Jurkat, Clone E6-1 (cell line): ENCODE data around the gene SENP6.
"Not testable (repeated sequence)": the region's sequence is repeated elsewhere in the genome, so short reads cannot be mapped to it uniquely, and the experiment has no call there.

ENCODE experiments used
- DNase-seq: peaks from one replicate; pipeline ENCODE4 v3.0.0-alpha.2; 2011; ENCODE audit warnings: low read depth, low spot score
- H3K4me3 ChIP-seq: 2 replicates; pipeline ENCODE4 v1.5.1; 2011; ENCODE audit warnings: mild to moderate bottlenecking, low read length, control low read depth, moderate library complexity

The SENP6 gene

DNA sequence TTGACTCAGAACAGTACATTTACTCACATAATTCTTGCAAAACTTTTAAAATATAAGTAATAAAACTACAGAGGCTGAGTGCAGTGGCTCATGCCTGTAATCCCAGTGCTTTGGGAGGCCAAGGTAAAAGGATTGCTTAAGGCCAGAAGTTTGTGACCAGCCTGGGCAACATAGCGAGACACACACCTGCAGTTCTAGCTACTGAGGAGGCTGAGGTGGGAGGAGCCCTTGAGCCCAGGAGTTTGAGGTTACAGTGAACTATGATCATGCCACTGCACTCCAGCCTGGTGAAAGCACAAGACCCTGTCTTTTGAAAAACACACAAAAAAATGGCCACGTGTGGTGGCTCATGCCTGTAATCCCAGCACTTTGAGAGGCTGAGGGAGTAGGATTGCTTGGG lies 125.5 kb downstream of the SENP6 start:
- H3K4me3 ChIP-seq: no peak overlapping the region
- no peak for DNase-seq

DNA sequence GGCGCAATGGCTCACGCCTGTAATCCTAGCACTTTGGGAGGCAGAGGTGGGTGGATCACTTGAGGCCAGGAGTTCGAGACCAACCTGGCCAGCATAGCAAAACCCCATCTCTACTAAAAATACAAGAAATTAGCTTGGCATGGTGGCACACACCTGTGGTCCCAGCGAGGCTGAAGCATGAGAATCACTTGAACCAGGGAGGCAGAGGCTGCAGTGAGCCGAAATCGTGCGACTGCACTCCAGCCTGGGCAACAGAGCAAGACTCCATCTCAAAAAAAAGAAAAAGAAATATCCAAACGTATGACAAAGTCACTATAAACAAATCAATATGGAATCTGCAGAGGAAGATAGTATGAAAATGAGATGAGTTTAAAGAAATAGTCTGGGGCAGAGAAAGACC lies 129.3 kb downstream of the SENP6 start:
- DNase-seq, H3K4me3 ChIP-seq: not testable (repeated sequence)

DNA sequence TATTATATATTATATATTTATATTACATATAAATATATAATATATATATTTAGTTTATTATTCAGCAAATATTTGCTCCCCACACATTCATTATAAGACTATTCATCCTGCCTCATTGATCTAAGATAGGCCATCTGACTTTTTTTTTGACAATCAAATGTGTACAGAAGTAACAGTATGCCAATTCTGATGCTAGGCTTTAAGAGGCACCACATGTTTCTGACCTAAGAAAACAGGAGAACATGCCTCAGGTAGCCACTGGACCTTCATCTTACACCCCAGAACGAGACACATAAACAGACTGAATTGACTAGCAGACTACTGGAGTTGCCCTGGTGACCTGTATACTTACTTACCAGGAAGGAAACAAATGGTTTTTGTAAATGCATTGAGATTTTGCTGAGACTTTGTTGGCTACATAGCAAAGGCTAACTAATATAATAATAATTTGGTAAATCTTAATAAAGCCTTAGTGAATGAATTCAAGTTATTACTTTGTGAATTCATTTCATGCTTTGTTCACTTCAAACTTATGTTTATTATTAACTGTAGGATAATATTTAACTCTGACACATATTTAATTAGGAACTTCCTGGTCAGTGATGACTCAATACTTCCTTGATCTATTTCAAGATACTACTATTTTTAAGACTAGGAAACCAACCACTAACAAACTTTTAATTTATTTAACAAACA lies 134.0 kb downstream of the SENP6 start:
- DNase-seq: no peak

DNA sequence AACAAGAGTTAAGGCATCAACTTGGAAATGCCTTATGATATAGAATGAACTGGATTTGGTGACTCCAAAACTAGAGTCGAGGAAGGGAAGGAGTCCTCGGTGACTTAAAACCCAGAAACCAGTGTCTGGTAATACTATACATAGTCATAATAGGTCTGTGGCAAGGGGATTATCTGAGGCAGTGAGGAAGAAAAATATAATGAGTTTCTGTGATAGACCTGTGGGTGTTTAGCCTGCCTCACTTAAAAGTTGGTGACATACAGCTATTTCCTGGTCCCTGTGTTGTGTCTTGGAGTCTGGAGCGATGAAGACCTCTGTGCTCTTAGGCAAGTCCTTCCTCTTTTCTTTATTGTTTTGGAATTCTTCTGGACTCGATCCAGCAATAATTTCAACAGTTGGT lies 142.3 kb downstream of the SENP6 start:
- no peak for DNase-seq
- H3K4me3 ChIP-seq: no peak overlapping the region

More for the DNA sequence above, 134.0 kb downstream of the SENP6 start:
- no peak overlapping the region for H3K4me3 ChIP-seq

DNA sequence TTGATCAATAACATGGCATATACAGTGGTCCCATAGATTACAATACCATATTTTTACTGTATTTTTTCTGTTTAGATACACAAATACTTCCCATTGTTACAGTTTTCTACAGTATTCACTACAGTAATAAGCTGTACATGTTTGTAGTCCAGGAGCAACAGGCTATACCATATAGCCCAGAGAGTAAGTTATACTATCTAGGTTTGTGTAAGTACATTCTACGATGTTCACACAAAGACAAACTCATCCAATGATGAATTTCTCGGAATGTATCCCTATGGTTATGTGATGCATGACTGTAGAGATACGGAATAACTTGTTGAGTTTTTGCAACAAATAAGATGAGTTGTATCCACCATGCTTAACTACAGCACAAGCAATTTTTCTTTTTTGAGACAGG lies 143.7 kb downstream of the SENP6 start:
- no peak for DNase-seq
- H3K4me3 ChIP-seq: no peak overlapping the region

DNA sequence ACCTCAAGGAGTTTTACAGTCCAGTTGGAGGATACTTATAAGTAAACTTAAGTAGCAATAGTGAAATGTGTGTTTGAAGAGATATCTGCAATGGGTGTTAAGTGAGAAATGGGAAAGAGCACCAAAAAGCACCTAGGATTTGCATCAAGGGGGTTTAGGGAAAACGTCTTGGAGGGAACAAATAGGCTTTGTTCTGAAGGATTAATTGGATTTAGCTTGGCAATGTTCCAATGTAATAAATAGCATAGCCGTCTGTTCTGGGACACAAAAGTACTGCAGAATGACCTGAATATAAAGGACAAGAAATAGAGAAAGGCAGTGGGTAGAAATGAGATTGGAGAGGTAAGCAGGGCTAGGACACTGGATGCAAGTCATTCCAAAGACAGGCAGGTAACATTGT lies 144.5 kb downstream of the SENP6 start:
- DNase-seq: no peak
- no peak overlapping the region for H3K4me3 ChIP-seq

DNA sequence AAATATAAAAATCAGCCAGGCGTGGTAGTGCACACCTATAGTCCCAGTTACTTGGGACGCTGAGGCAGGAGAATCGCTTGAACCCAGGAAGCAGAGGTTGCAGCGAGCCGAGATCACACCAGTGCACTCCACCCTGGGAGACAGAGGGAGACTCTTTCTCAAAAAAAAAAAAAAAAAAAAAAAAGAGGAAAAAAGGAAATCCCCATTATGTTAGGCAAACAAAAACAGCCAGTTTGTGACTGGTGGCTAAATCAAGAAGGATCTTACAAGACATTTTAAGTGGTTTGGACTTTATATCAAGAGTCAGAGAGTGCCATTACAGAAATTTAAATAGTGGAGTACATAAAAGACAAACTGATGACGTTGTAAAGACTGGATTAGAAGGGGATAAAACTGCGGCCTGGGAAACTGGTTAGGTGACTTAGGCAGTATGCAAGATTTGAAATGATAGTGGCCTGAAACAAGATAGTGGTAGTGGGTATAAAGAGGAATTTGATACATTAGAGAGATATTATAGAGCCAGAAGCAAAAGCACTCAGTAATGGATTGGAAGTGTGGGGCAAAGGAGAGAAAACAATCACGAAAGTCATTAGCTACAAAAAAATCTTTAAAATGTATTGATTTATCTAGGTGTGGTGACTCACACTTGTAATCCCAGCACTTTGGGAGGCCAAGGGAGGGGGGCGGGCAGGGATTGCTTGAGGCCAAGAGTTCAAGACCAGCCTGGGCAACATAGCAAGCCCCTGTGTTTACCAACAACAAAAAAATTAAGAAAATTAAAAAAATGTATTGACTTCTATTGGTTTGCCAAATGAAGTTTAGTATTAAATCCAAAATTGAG lies 145.7 kb downstream of the SENP6 start:
- no peak for DNase-seq
- no peak overlapping the region for H3K4me3 ChIP-seq

DNA sequence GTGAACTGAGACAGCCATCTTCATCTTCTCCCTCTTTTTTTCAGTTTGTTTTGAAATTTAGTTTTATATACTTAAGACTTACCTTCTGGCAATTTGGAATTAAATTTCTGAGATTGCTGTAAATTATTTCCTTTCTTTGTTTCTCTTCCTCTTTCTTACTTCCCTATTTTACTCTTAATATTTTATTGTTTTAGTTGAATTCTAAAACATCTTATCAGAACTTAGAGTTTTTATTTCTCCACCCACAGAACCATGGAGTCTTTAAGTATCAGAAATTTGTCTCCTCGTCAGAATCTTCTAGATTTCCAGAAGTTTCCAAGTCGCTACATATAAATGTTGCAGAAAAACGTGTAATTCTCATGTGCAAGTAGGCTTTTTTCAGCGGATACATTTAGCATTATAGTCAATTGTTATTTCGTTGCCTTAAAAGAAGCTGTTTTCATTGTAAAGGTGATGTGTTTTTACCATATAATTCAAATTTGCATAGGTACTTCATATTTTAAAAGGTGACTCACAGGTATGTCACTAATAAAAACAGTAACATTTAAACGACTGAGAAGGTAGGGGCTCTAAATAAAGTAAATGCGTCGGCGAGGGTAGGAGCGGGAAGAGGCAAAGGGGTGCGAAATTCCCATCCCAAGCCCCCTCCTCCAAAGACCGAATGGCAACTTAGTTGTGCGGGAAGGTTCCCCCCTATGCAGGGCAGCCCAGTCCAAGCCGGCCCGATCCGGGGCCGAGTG lies 146.5 kb downstream of the SENP6 start:
- no peak for DNase-seq
- H3K4me3 ChIP-seq: no peak overlapping the region

DNA sequence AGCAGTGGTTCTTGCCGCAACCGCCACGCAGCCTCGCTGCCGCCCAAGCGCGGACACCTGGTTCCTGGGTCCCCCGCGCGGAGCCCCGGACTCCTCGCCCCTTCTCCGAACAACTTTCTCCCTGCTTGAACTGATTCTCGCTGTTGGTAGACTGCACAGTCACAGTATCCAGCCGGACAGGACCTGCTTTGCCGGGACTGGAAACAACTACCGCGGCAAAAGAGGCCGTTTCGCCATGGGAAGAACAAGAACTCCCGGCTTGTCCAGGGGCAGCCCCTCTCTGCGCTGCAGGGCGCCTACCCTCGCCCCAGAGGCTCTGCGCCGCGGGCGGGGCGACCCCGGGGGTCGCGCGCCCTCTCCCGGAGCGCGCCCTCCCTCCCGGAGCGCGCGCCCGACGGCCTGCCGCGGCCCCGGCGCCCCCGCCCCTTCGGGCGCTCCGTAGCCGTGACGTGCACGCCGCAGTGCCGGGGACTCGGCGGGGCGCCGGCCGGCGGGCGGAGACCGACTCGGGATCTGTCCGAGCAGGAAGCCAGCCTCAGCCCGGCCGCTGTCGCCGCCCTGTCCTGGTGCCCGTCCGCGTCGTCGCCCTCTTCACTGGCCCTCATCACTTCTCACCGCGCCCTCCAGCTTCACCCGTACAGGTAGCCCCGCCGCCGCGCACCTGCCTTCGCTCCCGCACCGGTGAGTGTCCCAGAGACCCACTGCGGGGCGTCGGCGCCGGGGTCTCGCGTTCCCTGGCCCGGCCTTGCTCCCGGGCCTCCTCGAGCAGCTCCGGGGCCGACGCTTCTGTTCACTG lies 147.3 kb downstream of the SENP6 start, which contains the start of gene MYO6:
TSS of gene MYO6 (plus strand) at position 497 of the 796 bp plus-strand sequence. CDS start 68,309 bp downstream, outside the sequence.
- no peak within 1 kb of the TSS for H3K4me3 ChIP-seq
- no peak for DNase-seq

GRCh38 chr6:75751443-75751842 lies 149.8 kb downstream of the SENP6 start:
- DNase-seq: no peak
- H3K4me3 ChIP-seq: no peak overlapping the region

GRCh38 chr6:75752365-75752764 lies 150.7 kb downstream of the SENP6 start:
- DNase-seq: no peak
- no peak overlapping the region for H3K4me3 ChIP-seq

DNA sequence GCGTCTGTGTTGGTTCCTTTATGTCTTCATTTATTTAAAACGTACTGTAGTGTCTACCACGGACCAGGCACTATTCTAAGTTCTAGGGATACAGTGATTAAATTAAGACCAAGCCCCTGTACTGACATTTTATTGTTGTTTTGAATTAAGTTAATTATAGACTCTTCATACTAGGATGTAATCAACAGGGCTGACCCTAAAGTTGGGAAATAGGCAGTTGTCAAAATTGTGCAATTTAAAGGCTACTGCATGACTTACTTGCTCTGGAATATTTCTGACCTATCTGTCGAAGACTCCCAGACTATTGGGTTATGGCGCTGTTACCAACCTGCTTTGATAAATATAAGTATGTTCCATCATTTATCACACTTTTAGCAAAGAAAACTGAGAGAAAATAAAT lies 154.0 kb downstream of the SENP6 start:
- H3K4me3 ChIP-seq: no peak overlapping the region
- no peak for DNase-seq

- no peak for DNase-seq
- no peak overlapping the region for H3K4me3 ChIP-seq
These were observed 155.6 kb downstream of the SENP6 start for GRCh38 chr6:75757295-75757694.

- no peak for DNase-seq
These were observed 156.4 kb downstream of the SENP6 start for GRCh38 chr6:75758061-75758460.

DNA sequence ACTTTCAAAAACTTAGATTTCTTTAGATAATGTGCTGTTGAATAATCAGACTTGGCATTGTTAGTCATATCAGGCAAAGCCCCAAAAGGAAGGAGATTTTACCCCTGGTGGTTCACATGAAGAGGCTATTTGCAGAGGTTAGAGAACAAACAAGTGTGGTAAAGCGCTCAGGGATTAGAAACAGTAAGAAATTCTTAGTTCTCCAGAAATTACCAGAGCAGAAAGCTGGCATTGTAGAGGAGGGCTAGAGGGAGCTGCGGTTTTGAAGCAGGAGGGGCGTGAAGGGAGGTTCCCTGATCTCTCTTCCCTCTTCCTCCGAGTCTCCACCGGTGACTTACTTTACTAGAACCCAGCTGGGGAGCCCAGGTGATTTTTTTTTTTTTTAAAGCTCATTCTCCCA lies 157.5 kb downstream of the SENP6 start:
- no peak for DNase-seq
- no peak overlapping the region for H3K4me3 ChIP-seq

More at GRCh38 chr6:75758061-75758460, 156.4 kb downstream of the SENP6 start:
- no peak overlapping the region for H3K4me3 ChIP-seq

DNA sequence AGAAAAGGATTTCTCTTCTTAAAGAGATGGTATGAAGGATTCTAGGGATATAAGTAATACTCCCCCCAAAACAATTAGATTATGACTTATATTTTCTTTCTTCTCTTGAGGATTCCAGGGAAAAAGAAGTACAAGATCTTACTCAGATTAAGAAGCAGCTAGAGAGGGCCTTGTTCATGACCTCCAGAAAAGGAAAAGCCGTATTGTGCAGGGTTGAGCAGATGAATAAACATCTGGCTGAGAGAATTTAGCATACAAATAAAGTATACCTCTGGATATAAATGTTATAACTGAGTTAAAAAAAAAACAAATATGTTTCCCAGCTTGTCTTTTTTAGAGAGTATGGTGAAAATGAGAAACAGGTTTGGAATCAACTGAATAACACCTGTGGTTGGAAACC lies 158.6 kb downstream of the SENP6 start:
- no peak for DNase-seq
- no peak overlapping the region for H3K4me3 ChIP-seq

DNA sequence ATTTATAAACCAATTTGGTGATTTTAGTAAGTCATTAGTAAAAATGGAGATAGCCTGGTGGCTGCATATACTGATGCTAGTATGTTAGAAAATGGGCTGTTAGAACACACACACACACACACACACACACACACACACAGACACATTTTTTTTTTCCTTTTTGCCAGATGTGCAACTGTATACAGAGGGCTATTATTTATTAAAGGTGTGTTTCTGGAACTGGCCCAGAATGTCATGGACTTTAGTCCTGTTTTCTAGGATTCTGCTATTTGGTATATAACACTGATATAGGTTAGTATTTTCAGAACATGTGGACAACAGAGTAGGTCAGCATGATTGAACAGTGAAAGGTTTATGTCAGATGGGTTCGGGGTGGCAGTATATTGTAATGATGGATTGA lies 159.8 kb downstream of the SENP6 start:
- no peak overlapping the region for H3K4me3 ChIP-seq
- no peak for DNase-seq

DNA sequence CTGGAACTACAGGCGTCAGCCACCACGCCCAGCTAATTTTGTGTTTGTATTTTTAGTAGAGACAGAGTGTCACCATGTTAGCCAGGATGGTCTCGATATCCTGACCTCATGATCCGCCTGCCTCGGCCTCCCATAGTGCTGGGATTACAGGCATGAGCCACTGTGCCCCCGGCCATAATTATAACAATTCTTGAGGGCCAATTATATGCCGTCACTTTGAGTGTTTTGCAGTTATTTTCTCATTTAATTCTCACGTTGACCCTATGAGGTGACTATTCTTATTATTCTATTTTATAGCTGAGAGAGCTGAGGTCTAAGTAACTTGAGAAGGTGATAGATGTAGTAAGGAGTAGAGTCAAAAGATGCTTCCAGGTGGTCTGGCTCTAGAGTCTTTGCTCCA lies 160.4 kb downstream of the SENP6 start:
- no peak for DNase-seq
- no peak overlapping the region for H3K4me3 ChIP-seq

DNA sequence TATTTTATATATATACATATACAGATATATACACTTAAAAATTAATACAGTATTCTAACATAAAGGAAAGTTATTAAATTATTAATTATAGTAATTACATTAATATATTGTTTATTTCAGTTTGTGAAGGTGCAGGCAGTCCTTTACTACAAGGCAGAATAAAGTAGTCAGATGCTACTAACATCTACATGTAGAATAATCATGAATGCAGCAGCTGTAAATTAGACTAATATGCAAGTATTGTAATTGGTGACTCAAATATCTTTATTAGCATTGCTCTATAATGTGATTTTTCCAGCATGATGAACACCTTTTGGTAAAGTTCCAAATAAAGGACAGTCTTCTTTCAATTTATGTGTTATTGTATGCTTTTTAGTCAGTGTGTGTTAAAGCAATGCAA lies 164.7 kb downstream of the SENP6 start:
- no peak overlapping the region for H3K4me3 ChIP-seq
- DNase-seq: no peak
